GM20000 (cell line): ENCODE data around the gene CCDC70.

Experiments
- DNase-seq: peaks from one replicate; pipeline ENCODE4 v3.0.0; 2012; ENCODE audit warnings: low spot score
- TF ChIP-seq, protein P1 (sequence below): IDR thresholded peaks from 2 replicates; pipeline ENCODE4 v1.5.1; 2012; ENCODE audit warnings: mild to moderate bottlenecking, control low read depth; ENCODE audit errors: extremely low read depth, missing control alignments

The CCDC70 gene

DNA sequence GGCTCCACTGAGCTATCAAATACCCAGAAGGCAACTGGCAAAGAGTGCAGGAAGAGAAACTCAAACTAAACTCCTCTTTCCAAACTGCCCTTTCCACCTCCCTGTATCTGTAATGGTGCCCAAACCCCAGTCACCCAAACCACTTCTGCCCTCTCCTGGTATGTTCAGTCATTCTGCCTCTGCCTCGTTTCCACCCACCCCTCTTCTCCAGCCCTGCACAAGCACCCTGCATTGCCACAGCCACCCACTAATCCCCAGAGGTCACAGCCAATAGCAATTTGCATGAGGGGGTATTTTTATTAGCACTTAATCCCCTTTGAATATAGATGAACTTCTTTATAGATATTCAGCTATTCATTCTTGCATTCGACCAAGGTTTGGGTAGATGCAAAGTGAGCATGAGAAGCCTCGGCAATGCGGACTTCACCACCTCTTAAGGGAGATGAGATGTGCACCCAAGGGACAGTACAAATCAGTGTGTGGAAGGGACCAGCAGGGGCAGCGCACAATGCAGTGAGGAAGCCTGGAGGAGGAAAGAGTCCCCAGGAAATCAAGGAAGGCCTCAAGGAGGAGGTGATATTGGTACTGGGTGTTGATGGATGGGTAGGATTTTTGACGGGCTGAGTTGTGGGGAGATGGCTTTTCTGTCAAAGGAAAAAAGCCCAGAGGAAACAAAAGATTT lies 29.2 kb upstream of the CCDC70 start:
- TF ChIP-seq, protein P1, sequence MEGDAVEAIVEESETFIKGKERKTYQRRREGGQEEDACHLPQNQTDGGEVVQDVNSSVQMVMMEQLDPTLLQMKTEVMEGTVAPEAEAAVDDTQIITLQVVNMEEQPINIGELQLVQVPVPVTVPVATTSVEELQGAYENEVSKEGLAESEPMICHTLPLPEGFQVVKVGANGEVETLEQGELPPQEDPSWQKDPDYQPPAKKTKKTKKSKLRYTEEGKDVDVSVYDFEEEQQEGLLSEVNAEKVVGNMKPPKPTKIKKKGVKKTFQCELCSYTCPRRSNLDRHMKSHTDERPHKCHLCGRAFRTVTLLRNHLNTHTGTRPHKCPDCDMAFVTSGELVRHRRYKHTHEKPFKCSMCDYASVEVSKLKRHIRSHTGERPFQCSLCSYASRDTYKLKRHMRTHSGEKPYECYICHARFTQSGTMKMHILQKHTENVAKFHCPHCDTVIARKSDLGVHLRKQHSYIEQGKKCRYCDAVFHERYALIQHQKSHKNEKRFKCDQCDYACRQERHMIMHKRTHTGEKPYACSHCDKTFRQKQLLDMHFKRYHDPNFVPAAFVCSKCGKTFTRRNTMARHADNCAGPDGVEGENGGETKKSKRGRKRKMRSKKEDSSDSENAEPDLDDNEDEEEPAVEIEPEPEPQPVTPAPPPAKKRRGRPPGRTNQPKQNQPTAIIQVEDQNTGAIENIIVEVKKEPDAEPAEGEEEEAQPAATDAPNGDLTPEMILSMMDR: peak; percentile 16
- DNase-seq: peak; percentile 54

DNA sequence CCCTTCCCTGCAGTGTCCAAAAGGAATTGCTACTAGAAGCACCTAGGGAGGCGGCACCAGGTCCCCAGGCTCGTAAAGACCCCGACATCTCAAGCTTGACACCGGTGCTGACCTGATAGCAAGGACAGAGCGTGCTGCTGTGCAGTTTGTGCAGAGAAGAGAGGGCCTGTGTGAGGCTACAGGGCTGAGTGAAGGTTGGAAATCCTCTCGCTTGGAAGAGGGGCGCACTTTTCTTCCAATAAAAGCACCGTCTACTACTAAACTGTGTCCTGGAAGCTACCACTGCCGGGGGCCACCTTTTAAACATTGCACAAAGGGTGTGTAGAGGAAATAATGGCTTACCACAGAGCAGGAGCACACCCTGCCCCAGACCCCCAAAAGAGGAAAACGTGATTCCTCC lies 27.8 kb upstream of the CCDC70 start:
- no peak for DNase-seq
- TF ChIP-seq, protein P1: no peak

DNA sequence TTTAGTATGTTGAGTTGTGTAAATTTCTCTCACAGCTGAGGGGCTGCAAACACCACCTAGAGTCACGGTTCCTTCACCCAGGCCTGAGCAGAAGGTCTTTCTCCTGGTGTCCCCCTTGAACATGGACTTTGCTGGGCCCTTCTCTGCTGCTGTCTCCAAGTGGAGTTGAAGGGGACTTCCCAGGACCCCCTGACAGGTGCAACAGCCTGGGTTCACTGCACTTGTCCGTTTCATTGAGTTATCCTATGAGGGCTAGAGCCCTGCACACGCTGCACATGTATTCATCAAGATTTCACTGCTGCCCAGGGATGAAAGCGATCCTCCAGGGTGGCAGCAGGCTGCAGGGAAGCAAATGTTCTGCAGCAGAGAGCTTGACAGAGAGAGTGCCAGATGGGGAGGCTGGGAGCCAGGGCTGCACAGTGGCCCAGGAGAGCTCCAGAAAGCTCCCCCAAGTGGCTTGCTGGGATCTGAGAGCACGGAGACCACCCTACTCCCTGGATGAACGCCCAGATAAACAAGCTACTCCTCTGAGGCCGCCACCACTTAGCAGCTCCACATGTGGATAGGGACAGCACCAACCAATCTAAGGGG lies 27.1 kb upstream of the CCDC70 start:
- no peak for DNase-seq
- TF ChIP-seq, protein P1: no peak

DNA sequence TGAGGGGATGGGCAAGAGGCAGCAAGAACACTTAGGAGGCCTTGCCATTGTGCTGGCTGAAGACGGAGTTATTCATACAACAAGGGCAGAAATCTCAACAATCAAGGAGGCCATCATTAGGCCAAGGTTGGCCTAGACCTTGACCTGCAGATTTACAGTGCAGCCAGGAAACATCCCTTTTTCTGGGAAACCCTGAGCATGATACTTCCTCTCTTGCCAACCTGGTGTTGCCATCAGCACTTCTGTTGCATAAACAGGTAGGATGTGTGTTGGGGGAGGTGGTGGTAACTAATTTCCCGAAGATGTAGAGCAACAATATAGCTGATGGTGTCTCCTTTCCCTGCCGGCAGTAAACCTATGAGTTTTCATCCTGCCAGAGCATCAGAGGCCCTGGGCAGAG lies 24.8 kb upstream of the CCDC70 start:
- TF ChIP-seq, protein P1: no peak
- DNase-seq: no peak

DNA sequence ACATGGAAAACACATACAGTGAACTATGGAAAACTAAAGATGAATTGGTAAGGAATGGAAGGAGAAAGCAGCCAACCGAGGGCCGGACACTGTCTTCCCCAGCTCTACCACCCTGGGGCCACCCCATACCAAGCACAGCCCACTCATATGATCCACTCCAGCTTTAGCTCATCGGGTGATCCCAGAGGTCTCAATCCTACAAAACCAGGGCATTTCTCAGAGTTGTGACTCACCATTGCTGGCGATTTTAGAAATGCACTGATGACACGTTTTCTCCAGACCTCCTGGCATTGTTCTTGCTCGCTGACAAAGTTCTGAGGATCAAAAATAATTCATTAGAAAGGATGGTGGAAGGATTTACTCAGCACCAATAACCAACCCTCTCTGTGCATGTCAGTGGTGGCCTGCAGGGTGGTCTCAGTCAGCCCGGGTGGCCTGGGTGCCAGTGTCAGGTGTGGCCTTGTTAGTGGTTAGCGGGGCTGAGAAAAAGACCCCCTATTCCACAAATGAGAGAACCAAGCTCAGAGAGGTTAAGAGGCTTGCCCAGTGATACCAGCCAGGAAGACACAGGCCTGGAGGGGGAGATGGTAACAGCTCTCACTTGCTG lies 23.4 kb upstream of the CCDC70 start:
- DNase-seq: no peak
- TF ChIP-seq, protein P1: no peak

DNA sequence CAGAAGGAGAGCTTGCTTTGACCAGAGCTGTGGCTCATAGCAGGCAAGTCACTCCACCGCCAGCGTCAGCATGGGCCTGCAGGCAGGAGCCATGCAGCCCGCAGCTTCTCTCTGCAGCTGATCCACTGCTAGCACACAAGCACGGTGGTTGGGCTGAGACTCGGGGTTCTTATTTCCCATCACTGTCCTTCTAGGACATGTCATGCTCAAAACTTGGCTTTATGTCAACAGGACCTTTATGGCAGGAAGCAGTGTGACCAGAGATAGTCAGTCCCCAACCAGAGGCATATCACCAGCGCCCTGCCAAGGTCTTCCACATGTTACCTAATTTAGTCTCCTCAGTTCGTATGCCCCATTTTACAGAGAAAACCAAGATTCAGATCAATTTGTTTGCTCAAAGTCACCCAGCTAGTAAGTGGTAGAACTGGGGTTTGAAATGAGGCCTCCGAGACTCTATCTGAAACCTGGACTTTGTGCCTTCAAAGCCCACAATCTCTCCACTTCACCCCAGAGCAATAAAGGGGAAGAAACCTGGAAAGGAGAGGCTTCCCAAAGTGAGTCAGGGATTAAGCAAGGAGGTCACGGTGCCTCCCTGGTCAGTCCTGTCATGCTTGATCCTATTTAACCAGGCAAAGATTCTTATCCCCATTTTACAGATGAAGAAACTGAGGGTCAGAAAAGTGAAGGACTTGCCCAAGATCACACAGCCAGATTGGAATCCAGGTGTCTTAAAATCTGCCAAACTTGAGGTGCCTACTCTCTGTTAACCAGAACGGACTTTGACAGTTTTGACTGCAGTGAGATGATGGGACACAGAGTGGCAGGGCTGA lies 21.8 kb upstream of the CCDC70 start:
- no peak for DNase-seq

More for the DNA sequence above, 21.8 kb upstream of the CCDC70 start:
- TF ChIP-seq, protein P1: no peak
